WTC11 (cell line): ENCODE measurements around the gene CROCC2.

Experiments used
- CREB1 ChIP-seq: sonication (generic); formaldehyde crosslinking; IDR thresholded peaks from 2 replicates; pipeline ENCODE4 v1.8.0; 2023; ENCODE audit warnings: mild to moderate bottlenecking, missing genetic modification reagents
- CTCF ChIP-seq: fragments of 200-600 bp; IDR thresholded peaks from 2 replicates; pipeline ENCODE4 v1.8.0; 2022; ENCODE audit warnings: antibody characterized with exemption
- ESRRA ChIP-seq: sonication (generic); formaldehyde crosslinking; IDR thresholded peaks from 2 replicates; pipeline ENCODE4 v1.8.1; 2022; ENCODE audit warnings: mild to moderate bottlenecking, missing genetic modification reagents, borderline replicate concordance
- ETV6 ChIP-seq: sonication (generic); formaldehyde crosslinking; IDR thresholded peaks from 2 replicates; pipeline ENCODE4 v1.8.1; 2022; ENCODE audit warnings: mild to moderate bottlenecking, missing genetic modification reagents
- FOXP1 ChIP-seq: sonication (generic); formaldehyde crosslinking; IDR thresholded peaks from 2 replicates; pipeline ENCODE4 v1.8.0; 2022; ENCODE audit warnings: missing genetic modification reagents, mild to moderate bottlenecking, moderate library complexity, borderline replicate concordance
- HMGXB4 ChIP-seq: sonication (generic); formaldehyde crosslinking; IDR thresholded peaks from 2 replicates; pipeline ENCODE4 v1.8.1; 2023; ENCODE audit warnings: mild to moderate bottlenecking, moderate library complexity, missing genetic modification reagents
- IRF2 ChIP-seq: sonication (generic); formaldehyde crosslinking; IDR thresholded peaks from 2 replicates; pipeline ENCODE4 v1.8.0; 2022; ENCODE audit warnings: low read depth, missing genetic modification reagents, borderline replicate concordance
- SMAD4 ChIP-seq: sonication (generic); formaldehyde crosslinking; IDR thresholded peaks from 2 replicates; pipeline ENCODE4 v1.8.0; 2022; ENCODE audit warnings: mild to moderate bottlenecking, missing genetic modification reagents
- SP1 ChIP-seq: sonication (generic); formaldehyde crosslinking; conservative IDR thresholded peaks from 2 replicates; pipeline ENCODE4 v1.8.1; 2022; ENCODE audit warnings: missing genetic modification reagents
- USF1 ChIP-seq: sonication (generic); formaldehyde crosslinking; IDR thresholded peaks from 2 replicates; pipeline ENCODE4 v1.8.0; 2022; ENCODE audit warnings: mild to moderate bottlenecking, missing genetic modification reagents
- ZBTB21 ChIP-seq: sonication (generic); formaldehyde crosslinking; IDR thresholded peaks from 2 replicates; pipeline ENCODE4 v1.8.1; 2023; ENCODE audit warnings: mild to moderate bottlenecking, missing genetic modification reagents, borderline replicate concordance
- ZNF121 ChIP-seq: sonication (generic); formaldehyde crosslinking; IDR thresholded peaks from 2 replicates; pipeline ENCODE4 v1.8.0; 2023; ENCODE audit warnings: missing genetic modification reagents
- ZNF512 ChIP-seq: sonication (generic); formaldehyde crosslinking; IDR thresholded peaks from 2 replicates; pipeline ENCODE4 v1.8.1; 2022; ENCODE audit warnings: missing genetic modification reagents, borderline replicate concordance

GRCh38 chr2:240966457-240966905 is 60.3 kb downstream of the CROCC2 start:
- no peak for TF ChIP-seq USF1 (CRISPR knock-in tag)
- TF ChIP-seq FOXP1 (CRISPR knock-in tag): no peak
- TF ChIP-seq CTCF: no peak
- TF ChIP-seq ZNF121 (CRISPR knock-in tag): no peak
- no peak for TF ChIP-seq IRF2
- no peak for TF ChIP-seq ESRRA (CRISPR knock-in tag)
- TF ChIP-seq ZBTB21 (CRISPR knock-in tag): no peak
- no peak for TF ChIP-seq CREB1 (CRISPR knock-in tag)
- TF ChIP-seq SP1 (CRISPR knock-in tag): no peak
- no peak for TF ChIP-seq ZNF512 (CRISPR knock-in tag)
- TF ChIP-seq HMGXB4 (CRISPR knock-in tag): no peak
- no peak for TF ChIP-seq SMAD4 (CRISPR knock-in tag)
- TF ChIP-seq ETV6 (CRISPR knock-in tag): no peak
